ENCODE data around the gene SBDS.
"Not testable (repeated sequence)": the region's sequence is repeated elsewhere in the genome, so short reads cannot be mapped to it uniquely, and the experiment has no call there.

SBDS gene

DNA sequence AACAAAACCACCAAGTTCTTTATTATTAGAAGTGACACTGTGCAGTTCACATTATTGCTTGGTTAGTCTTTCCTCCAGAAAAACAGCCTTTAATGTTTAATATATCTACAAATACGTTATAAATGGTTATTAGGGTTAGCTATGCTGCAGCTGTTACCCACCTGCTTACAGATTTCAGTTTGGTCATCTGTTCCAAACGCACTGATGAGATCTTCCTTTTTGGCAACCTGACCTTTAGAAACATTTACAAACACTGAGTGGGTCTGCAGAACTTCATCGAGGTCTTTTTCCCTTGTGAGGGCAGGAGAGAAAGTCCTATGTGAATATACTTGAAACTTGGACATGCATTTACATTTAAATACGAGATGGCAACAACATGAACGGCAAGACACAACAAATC lies 1.3 kb downstream of the SBDS start:
- not testable (repeated sequence) for DNase-seq

DNA sequence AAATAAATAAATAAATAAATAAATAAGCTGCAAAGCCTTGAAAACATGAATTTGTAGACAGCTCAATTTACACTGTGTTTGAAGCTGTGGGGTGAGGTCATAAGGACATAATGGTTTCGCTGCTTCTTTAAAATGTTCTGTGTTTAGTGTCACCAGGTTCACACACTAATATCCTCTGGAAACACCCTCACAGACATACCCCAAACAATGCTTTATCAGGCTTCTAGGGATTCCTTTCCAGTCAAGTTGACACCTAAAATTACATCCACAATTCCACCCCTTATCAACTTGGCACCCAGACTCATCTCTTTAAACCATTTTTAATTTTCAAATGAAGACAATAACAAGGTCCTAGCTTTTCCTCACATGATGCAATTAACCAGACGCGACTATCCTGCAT lies 5.8 kb downstream of the SBDS start:
- DNase-seq: not testable (repeated sequence)

DNA sequence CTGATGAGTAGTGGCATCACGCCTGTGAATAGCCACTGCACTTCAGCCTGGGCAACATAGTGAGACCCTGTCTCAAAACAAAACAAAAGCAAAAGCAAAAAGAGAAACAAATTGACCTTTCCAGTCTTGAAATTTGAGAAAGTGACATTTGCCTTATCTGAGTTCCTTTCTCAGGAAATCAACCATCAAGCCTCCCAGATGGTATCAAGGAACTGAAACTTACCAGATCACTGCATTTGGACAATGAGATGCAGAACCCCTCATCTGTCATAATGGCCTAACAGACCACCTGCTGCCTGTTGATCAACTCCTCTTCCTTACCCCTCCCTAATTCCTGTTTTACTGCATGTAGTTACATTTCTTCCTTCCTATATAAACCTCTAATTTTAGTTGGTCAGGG lies 15.1 kb downstream of the SBDS start:
- not testable (repeated sequence) for DNase-seq

DNA sequence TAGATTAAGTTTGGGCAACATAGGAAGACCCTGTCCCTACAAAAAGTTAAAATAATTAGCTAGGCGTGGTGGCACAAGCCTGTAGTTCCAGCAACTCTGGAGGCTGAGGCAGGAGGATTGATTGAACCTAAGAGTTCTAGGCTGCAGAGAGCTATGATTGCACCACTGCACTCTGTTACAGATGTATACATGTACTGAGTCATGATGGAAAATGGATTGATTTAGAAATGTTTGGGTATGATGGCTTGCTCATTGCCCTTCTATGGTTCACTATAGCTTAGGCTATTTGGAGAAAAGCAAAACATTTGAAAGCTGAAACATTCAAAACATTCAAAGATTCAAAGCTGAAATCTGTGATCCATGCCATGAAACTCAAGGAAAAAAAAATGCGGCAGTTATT lies 16.4 kb downstream of the SBDS start:
- DNase-seq: not testable (repeated sequence)

DNA sequence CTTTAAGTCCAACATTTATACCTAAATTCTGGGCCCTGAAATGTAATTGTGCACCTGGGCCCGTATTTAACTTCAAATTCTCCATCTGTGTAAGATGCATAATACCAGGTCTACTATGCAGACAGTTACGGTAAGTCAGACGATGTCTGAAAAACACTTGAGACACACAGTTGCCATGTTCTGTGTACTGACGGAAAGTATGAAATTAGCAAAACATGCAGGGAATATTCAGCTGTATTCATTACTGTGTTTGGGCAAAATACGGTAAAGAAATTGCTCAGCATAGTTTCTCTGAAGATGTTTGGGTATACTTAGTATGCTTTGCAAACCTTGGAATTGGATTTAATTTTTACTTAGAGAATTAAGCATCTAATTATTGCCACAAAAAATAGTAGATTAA lies 17.1 kb downstream of the SBDS start:
- DNase-seq: not testable (repeated sequence)

DNA sequence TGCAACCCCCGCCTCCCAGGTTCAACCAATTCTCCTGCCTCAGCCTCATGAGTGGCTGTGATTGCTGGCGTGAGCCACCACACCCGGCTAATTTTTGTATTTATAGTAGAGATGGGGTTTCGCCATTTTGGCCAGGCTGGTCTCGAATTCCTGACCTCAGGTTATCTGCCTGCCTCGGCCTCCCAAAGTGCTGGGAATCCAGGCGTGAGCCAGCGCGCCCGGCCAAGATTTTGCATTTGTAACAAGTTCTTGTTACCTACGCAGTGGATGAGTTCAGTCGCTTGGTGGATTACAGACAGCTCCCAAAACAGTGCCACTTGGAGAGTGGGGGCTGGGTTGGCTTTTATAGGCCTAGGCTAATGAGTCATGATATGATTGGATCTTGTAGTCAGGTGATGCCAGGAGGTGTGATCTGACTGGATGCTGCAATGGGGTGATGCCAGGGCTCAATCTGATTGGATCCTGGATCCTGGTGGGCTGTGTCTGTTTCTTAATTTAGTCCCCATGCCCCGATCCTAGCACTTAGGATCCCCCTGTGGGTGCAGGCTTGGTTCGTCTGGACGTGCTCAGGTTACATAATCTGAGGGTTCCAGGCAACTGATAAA lies 20.3 kb downstream of the SBDS start:
- DNase-seq: peak; percentile 53

DNA sequence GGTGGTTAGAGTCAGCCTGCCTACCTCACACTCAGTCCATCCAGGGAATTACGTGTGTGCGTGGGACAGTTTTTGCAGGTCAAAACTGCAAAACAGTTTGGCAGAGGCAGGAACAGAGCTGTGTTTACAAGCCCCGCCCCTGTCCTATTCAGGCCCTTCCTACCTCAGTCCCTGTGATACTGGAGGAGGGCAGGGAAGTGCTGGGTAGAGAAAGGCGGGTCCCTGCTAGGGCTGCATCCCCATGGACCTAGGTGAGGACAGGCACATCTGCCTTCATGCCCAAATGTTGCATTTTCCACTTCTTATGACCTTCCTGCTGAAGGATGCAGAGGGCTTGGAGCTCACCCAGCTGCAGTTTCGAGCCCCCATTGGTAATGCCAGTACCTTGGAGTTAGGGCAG lies 25.1 kb downstream of the SBDS start:
- DNase-seq: no peak

DNA sequence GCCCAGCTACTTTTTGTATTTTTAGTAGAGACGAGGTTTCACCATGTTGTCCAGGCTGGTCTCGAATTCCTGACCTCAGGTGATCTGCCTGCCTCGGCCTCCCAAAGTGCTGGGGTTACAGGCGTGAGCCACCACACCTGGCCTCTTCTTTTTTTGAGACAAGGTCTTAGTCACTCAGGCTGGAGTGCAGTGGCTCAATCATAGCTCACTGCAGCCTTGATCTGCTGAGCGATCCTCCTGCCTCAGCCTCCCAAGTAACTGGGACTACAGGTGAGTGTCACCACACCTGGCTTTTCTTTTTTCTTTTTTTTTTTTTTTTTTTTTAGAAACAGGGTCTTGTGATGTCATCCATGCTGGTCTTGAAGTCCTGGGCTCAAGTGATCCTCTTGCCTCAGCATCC lies 26.4 kb downstream of the SBDS start:
- DNase-seq: not testable (repeated sequence)

DNA sequence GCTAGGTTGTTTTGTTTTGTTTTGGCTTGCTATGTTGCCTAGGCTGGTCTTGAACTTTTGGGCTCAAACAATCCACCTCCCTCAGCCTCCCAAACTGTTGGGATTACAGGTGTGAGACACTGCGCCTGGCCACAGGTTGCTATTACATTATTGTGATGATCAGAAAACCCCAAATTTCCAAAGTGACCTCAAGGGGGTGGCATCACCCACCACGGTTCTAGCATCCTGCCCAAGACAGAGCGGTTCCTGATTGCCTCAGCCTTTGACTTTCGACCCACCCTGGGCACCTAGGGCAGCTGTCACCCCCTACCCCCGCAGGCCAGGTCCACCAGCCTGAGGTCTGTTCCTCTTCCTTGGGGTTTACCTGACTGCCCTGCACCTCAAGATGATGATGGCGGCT lies 28.4 kb downstream of the SBDS start:
- DNase-seq: no peak

DNA sequence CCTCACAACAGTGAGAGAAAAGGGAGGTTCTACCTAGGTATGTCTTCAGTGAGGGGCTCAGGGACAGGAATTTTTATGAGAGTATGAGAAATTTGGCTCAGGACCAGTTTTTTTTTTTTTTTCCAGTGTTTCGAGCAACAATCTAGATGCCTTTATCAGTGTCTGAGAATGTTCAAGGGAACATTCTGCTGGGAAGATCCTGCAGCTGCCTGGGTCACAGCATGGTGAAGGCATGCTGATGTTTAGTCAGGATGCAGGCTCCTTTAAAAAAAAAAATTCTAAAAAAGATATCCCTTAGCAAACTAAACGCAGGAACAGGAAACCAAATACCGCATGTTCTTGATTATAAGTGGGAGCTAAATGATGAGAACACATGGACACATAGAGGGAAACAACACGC lies 31.0 kb downstream of the SBDS start:
- DNase-seq: no peak

DNA sequence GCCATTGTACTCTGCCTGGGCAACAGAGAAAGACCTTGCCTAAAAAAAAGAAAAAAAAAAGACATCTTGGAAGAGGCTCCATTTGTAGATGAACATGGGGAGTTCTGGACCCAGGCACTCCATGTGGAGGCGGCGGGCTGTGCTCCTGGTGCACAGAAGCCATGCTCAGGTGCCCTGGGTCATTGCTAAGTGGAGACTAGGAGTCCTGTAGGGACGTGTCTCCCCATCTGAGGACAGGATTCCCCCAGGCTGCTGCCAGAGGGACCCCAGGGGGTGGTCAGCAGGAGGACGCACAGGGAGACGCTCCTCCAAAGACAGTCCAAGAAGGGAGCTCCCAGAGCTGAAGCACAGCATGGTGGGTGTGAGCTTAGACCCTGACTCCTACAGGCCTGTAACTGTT lies 34.3 kb downstream of the SBDS start:
- DNase-seq: no peak

DNA sequence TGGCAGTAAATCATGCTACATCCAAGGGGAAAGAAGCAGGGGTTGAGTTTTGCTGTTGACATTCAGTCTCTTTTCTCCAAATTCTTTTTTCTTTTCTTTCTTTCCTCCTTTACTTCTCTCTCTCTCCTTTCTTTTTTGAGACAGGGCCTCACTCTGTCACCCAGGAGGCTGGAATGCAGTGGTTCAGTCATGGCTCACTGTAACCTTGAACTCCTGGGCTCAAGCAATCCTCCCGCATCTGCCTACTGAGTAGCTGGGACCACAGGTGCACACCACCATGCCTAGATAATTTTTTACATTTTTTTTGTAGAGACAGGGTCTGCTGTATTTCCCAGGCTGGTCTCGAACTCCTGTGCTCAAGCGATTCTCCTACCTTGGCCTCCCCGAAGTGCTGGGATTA lies 35.2 kb downstream of the SBDS start:
- no peak for DNase-seq

DNA sequence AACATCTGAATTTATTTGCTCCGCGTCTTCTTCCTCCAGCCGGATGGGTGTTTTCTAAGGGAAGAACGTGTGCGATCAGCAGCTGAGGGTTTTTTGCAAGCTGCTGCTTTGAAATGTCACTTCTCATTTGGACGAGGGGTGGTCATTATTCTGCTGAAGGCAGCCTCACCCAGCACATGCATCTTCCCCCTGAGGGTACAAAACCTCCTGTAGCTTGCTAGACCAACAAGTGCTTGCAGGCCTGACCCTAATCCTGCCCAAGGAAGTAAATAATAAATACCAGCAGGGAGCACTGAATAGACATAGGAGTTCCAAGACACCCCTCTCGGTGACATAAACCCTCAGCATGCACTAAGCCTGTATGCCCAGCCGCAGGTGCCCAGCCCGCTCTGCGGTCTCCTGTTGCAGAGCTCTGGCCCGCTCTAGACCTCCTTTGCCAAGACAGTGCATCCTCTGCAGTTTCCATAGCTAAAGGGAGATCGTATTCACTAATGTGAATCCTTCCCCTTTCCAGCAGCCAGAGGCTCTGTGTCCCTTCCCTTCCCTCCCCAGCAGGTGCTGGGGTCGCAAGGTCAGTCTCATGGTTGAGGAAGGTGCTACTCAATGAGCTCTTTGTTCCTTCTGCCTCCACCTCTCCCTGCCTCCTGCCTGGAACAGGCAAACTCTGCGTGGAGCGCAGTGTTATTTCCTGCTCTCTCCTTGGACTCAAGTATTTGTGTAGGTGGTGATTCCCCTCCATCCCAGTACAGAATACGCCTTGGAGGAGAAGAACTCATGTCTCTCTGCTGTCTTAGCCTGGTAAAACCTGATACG lies 36.6 kb downstream of the SBDS start:
- DNase-seq: no peak

DNA sequence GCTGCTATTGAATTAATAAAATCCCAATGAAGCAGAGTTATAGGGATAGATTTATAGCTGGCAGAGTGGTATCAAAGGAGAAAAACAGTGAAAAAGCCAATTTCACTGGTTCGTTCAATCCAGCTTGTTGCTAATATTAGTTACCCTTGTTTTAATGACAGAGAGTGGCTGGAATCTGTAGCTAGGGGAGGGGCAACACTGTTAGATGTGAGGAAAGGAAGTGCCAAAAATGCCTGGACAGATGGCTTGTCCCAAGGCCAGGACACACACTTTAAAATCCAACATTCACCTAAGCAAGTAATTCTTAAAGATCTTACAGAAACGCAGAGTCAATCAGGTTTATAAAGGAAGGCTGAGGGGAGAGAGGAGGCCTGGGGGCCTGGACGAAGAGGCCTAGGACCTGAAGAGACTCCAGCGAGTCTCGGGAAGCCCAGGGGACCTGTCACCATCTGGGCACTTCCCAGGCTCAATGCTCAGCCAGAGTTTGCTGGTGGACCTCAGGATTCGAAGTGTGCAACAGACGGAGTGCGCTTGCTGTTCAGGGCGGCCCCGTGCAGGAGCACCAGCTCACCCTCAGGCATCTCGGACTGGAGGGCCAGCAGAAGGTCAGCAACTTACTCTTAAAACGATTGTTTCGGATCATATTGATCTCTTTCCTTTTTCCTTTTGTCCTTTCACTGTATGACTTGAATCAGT lies 37.6 kb downstream of the SBDS start:
- no peak for DNase-seq

DNA sequence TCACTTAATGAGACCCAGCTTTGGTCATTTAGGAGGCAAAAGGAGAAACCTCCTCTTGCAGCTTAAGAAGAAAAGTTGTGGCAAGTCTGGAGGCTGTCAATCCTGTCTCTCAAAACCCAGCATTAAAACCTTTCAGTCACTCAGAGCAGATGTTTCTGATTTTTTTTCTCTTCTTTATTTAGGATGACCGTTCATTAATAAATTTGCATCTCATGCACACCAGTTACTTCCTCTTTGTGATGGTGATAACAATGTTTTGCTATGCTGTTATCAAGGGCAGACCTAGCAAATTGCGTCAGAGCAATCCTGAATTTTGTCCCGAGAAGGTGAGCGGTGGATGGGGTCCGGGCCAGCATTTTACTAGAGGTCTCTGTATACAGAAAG lies 42.4 kb downstream of the SBDS start:
- DNase-seq: no peak

DNA sequence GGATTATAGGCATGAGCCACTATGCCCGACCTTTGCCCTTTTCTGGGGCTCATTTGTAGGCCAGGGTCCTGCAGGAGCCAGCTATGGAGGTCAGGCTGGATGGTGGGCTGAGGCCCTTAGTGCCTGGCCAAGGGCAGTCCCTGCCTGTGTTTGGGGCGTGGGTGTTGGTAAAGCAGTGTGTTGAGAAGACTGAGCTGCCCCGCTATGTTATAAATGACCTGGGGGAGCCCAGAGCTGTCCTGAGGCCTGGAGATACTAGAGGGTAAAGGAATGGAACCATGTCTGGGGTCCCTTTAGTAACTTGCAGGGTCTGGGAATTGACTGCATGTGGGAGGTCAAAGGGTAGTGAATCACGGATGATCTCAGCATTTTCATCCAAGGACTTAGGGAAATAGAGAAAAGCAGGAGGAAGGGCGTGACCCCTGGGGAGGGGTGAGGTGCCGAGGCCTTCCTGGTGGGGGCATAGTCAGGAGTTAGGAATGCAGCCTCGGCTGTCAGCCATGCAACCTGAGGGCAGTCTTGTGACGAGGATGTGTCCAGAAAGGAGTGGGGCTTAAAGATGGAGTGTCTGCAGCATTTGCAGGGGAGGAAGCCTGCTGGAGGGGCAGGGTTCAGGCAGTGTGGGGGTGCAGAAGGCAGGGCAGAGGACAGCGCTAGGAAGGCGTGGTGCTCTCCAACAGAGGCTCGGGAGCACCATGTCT lies 42.9 kb downstream of the SBDS start:
- no peak for DNase-seq

DNA sequence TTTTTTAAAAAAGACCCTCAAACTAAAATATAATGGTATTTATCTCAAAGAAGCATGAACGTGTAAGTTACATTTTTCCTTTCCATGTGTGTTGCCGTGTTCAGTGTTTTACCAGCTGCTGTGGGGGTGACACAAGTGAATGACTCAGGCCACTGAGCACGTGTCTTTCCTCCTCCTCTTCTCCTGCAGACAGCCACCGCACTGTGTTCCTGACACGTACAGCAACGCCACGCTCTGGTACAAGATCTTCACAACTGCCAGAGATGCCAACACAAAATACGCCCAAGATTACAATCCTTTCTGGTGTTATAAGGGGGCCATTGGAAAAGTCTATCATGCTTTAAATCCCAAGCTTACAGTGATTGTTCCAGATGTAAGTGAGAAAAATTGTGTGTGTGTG lies 44.6 kb downstream of the SBDS start:
- no peak for DNase-seq

DNA sequence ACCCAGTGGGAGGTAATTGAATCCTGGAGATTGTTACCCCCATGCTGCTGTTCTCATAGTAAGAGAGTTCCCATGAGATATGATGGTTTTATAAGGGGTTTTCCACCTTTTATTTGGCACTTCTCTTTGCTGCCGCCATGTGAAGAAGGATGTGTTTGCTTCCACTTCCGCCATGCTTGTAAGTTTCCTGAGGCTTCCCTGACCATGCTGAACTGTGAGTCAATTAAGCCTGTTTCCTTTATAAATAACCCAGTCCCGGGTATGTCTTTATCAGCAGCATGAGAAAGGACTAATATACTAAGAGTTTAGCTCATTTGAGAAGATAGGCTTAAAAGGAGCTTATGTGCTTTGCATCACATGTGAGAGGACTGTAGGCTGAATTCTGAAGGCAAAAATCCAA lies 45.1 kb downstream of the SBDS start:
- no peak for DNase-seq

DNA sequence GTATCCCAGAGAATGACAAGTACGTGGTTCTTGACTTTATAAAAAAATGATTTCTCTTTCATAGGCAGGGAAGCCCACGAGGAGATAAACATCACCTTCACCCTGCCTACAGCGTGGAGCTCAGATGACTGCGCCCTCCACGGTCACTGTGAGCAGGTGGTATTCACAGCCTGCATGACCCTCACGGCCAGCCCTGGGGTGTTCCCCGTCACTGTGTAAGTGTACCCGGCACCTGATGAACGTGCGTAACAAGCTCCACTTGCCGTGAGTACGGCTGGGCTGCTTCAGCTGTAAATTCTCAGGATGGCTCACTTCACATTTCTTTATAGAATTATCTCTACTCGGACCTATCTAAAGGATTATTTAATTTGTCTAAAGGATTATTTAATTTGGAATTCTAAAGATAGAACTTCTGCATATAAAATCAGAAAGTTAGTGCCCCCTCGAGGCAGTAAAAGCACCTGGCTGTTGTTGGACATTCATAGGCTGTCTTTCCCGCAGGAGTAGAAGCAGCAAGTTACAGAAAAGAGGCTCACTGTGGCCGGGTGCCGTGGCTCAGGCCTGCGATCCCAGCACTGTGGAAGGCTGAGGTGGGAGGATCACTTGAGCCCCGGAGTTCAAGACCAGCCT lies 46.8 kb downstream of the SBDS start:
- DNase-seq: no peak

DNA sequence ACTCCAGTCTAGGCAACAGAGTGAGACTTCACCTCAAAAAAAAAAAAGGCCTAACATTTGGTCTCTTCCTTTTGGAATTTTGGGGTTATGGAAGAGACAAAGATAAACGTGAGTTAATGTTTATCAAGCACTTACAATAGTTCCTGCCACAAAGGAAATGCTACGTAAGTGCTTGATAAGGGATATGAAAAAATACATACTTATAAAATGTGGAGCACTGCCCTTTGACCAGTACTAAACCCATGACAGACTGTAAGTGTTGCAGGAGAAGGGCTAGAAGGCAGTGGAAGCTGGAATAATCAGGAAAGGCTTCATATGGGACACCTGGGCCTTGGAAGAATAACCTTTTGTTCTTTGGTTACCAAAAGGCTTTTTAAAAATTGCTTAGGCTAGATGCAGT lies 48.8 kb downstream of the SBDS start:
- no peak for DNase-seq

DNA sequence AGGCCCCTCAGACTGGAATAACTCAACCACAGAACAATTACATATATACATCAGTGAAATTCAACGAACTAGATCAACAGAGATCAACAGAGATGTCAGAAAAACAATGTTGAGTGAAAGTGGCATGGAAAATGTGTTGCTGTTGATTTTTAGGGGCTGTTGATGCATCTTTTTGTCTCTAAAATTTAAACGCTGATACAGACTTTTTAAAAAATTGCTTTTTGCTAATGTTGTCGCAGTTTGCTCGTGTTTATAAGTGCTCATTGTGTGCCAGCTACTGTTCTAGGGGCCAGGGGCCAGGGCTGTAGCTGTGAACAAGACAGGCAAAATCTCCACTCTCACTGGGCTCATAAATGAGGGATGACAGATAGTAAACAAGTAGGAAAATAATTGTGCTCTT lies 56.1 kb downstream of the SBDS start:
- DNase-seq: no peak

DNA sequence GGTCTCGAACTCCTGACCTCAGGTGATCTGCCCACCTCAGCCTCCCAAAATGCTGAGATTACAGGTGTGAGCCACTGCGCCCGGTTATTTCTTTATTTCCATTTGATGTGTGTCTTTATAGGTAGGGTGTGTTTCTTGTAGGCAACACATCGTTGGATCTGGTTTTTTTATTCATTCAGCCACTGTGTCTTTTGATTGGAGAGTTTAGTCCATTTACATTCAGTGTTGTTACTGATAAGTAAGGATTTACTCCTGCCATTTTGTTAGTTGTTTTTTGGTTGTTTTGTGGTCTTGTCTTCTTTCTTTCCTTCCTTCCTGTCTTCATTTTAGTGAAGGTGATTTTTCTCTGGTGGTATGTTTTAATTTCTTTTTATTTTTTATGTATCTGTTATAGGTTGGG lies 57.4 kb downstream of the SBDS start:
- DNase-seq: no peak
